WTC11 (cell line): ENCODE measurements around the gene HTATIP2. TPM values are rescaled to one million over a fixed set of nuclear protein-coding genes. Genes with fewer than 3 reads are reported as not detected.

Source experiments
- ATAC-seq: fragments of 200-7000 bp; cut with Tn5 transposase; 2 replicates; pipeline ENCODE4 v1.10.0; 2021; ENCODE audit warnings: mild to moderate bottlenecking, moderate library complexity
- CTCF ChIA-PET: fragments of 300-600 bp; sonication (Branson Sonifier 250); formaldehyde crosslinking; loops from one replicate; lab custom pipeline; 2021; ENCODE audit warnings: antibody characterized with exemption; lab: Charles Lee
- POLR2A ChIA-PET: fragments of 350-600 bp; sonication (Branson Sonifier 250); formaldehyde crosslinking; loops from one replicate; lab custom pipeline; 2021; ENCODE audit warnings: antibody characterized with exemption; lab: Charles Lee
- DNase-seq: peaks from one replicate; pipeline ENCODE4 v3.0.0; 2021; ENCODE audit warnings: low spot score
- H3K27ac Mint-ChIP-seq: 2 replicates; pipeline ENCODE4 v1.8.0; 2021; ENCODE audit warnings: mixed read lengths
- H3K27me3 Mint-ChIP-seq: 2 replicates; pipeline ENCODE4 v1.8.0; 2021; ENCODE audit warnings: low read depth, mild to moderate bottlenecking, moderate library complexity, mixed read lengths
- H3K36me3 Mint-ChIP-seq: 2 replicates; pipeline ENCODE4 v1.8.0; 2021; ENCODE audit warnings: mixed read lengths
- H3K4me1 Mint-ChIP-seq: 2 replicates; pipeline ENCODE4 v1.8.0; 2022; ENCODE audit warnings: mixed read lengths
- H3K4me3 Mint-ChIP-seq: 2 replicates; pipeline ENCODE4 v1.8.0; 2021; ENCODE audit warnings: mild to moderate bottlenecking, moderate library complexity, mixed read lengths
- H3K9me3 Mint-ChIP-seq: 2 replicates; pipeline ENCODE4 v1.8.0; 2021; ENCODE audit warnings: mixed read lengths
- ARID4B ChIP-seq: sonication (generic); formaldehyde crosslinking; IDR thresholded peaks from 2 replicates; pipeline ENCODE4 v1.8.0; 2023; ENCODE audit warnings: missing genetic modification reagents, mild to moderate bottlenecking, borderline replicate concordance
- CDX4 ChIP-seq: fragments of 250-450 bp; sonication (Bioruptor Pico); IDR thresholded peaks from 2 replicates; pipeline ENCODE4 v1.9.0; 2021; ENCODE audit warnings: moderate library complexity, mild to moderate bottlenecking, inconsistent platforms, borderline replicate concordance
- KAT7 ChIP-seq: sonication (generic); formaldehyde crosslinking; IDR thresholded peaks from 2 replicates; pipeline ENCODE4 v1.8.1; 2023; ENCODE audit warnings: missing genetic modification reagents, mild to moderate bottlenecking, borderline replicate concordance
- NR2C2 ChIP-seq: sonication (generic); formaldehyde crosslinking; IDR thresholded peaks from 2 replicates; pipeline ENCODE4 v1.8.0; 2022; ENCODE audit warnings: mild to moderate bottlenecking, missing genetic modification reagents
- PRDM15 ChIP-seq: sonication (generic); formaldehyde crosslinking; IDR thresholded peaks from 2 replicates; pipeline ENCODE4 v1.8.0; 2022; ENCODE audit warnings: missing genetic modification reagents
- RORB ChIP-seq: fragments of 250-450 bp; sonication (Bioruptor Pico); IDR thresholded peaks from 2 replicates; pipeline ENCODE4 v1.9.0; 2021; ENCODE audit warnings: mild to moderate bottlenecking
- SP1 ChIP-seq: sonication (generic); formaldehyde crosslinking; conservative IDR thresholded peaks from 2 replicates; pipeline ENCODE4 v1.8.1; 2022; ENCODE audit warnings: missing genetic modification reagents
- TCF7 ChIP-seq: sonication (generic); formaldehyde crosslinking; IDR thresholded peaks from 2 replicates; pipeline ENCODE4 v1.8.0; 2022; ENCODE audit warnings: mild to moderate bottlenecking, low read depth, missing genetic modification reagents, moderate library complexity
- ZNF121 ChIP-seq: sonication (generic); formaldehyde crosslinking; IDR thresholded peaks from 2 replicates; pipeline ENCODE4 v1.8.0; 2023; ENCODE audit warnings: missing genetic modification reagents
- ZNF512 ChIP-seq: sonication (generic); formaldehyde crosslinking; IDR thresholded peaks from 2 replicates; pipeline ENCODE4 v1.8.1; 2022; ENCODE audit warnings: missing genetic modification reagents, borderline replicate concordance
- ZSCAN18 ChIP-seq: fragments of 250-450 bp; sonication (Bioruptor Pico); IDR thresholded peaks from 2 replicates; pipeline ENCODE4 v2.1.2; 2022; ENCODE audit warnings: mild to moderate bottlenecking, moderate library complexity
- total RNA-seq: library from RNA; stranded (reverse); gene quantifications from 3 replicates; pipeline ENCODE4 v1.2.3, GENCODE V29; 2021

Gene HTATIP2
- total RNA-seq, 1 experiment from 2014 or later = 32.7 TPM

GRCh38 chr11:20373568-20374209 lies 10.2 kb downstream of the HTATIP2 start:
- peaks cover 24% of the 10 kb centered on the region for H3K4me1 Mint-ChIP-seq
- H3K27ac Mint-ChIP-seq = no peak overlapping the region
- ChIA-PET CTCF (interaction anchor here (1.5 kb wide), 1 partner anchor 245 kb away, joined by 4 read pairs; no protein-coding TSS in a partner anchor), POLR2A (no interaction called here)
- ATAC-seq (no peak), DNase-seq (no peak)
- TF ChIP-seq TCF7 (CRISPR knock-in tag) (no peak), SP1 (no peak), NR2C2 (CRISPR knock-in tag) (no peak), ZNF121 (CRISPR knock-in tag) (no peak)
- no peaks in the 10 kb centered on the region for H3K27me3 Mint-ChIP-seq
- peaks cover 5% of the 10 kb centered on the region; the same call in 1 of the 2 replicates for H3K36me3 Mint-ChIP-seq
- no peaks in the 10 kb centered on the region for H3K9me3 Mint-ChIP-seq
- H3K4me3 Mint-ChIP-seq = no peak overlapping the region

- no peak for TF ChIP-seq ARID4B
- H3K4me3 Mint-ChIP-seq = no peak overlapping the region
- DNase-seq = no peak
- peaks cover 5% of the 10 kb centered on the region; the same call in 1 of the 2 replicates for H3K36me3 Mint-ChIP-seq
- POLR2A ChIA-PET = no interaction called here
- no peak for ATAC-seq
- H3K4me1 Mint-ChIP-seq = peaks cover 13% of the 10 kb centered on the region
- CTCF ChIA-PET = no interaction called here
- H3K27ac Mint-ChIP-seq = no peak overlapping the region
- no peaks in the 10 kb centered on the region for H3K9me3 Mint-ChIP-seq
- H3K27me3 Mint-ChIP-seq = no peaks in the 10 kb centered on the region
Measured at GRCh38 chr11:20374741-20375300, 11.3 kb downstream of the HTATIP2 start.

- ChIA-PET POLR2A (interaction anchor here (0.6 kb wide), 1 partner anchor 440 kb away, joined by 3 read pairs; no protein-coding TSS in a partner anchor), CTCF (no interaction called here)
- no peak overlapping the region for H3K4me3 Mint-ChIP-seq
- H3K4me1 Mint-ChIP-seq = 0 out of 2 replicates have a peak, but pooled peaks cover 9% of the 10 kb centered on the region
- DNase-seq (no peak), ATAC-seq (no peak)
- peaks cover 5% of the 10 kb centered on the region; the same call in 1 of the 2 replicates for H3K36me3 Mint-ChIP-seq
- no peak overlapping the region for H3K27ac Mint-ChIP-seq
- no peaks in the 10 kb centered on the region for H3K9me3 Mint-ChIP-seq
- H3K27me3 Mint-ChIP-seq = no peaks in the 10 kb centered on the region
- no peak for TF ChIP-seq CDX4 (CRISPR knock-in tag)
- no peak for TF ChIP-seq ZNF512 (CRISPR knock-in tag)
- no peak for TF ChIP-seq PRDM15 (CRISPR knock-in tag)
- no peak for TF ChIP-seq ZSCAN18
- TF ChIP-seq KAT7 (CRISPR knock-in tag) = no peak
- no peak for TF ChIP-seq RORB (CRISPR knock-in tag)
- TF ChIP-seq ARID4B = no peak
Measured at GRCh38 chr11:20376162-20376730, 12.7 kb downstream of the HTATIP2 start.
